Measurements from ENCODE around the gene SMYD3. TPM values are rescaled to one million over a fixed set of nuclear protein-coding genes. Genes with fewer than 3 reads are reported as not detected.

The SMYD3 gene
- total and polyA plus RNA-seq, 9 donors = 8.0 to 13.9 (median 9.6) TPM

DNA sequence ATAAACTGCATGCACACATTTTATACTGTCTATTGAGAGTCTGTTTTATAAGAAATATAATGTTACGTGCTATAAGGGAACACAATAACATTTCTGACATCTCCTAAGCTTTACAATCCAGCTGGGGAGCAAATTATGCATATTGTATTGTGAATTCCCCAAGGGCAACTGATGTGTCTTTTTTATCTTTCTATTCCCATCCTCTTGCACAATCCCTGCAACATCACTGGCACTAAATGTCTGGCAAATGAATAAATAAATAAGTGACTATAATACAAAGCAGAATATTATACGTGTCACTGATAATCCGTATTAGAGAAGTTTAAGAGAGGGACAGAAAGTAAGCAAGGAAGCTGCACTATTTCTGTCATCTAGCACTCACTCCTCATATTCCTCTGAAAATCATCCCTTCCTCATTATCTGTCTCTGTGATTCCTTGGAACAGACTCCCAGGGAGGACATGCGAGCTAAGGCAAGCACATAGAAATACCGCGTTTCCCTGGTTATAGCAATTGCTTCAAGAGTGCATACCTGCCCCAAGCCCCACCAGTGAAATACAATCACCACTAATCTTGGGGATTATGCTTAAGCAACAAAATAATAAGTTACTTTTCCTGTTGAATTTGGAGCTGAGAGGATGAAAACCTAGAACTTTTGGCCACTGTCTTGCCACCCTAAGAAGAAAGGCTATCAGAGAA, 205.4 kb downstream of the SMYD3 start:
- H3K9me3 ChIP-seq (replicated peaks; ENCODE audit: control insufficient read depth, low read depth, low read length) = no peaks in the 10 kb centered on the region
- H3K4me3 ChIP-seq (ENCODE audit: low read length) = no peak overlapping the region
- H3K27me3 ChIP-seq (ENCODE audit: control insufficient read depth, insufficient read depth, low read length) = no peaks in the 10 kb centered on the region
- no peak for DNase-seq
- WGBS (ENCODE audit: insufficient coverage) = no CpG with 5 or more reads among the region's 6 CpGs
- H3K36me3 ChIP-seq (ENCODE audit: control insufficient read depth, insufficient read depth, low read length) = no peaks in the 10 kb centered on the region
- H3K4me1 ChIP-seq (ENCODE audit: control insufficient read depth, insufficient read depth, low read length) = no peaks in the 10 kb centered on the region
- H3K27ac ChIP-seq (ENCODE audit: low read length) = no peak overlapping the region

DNA sequence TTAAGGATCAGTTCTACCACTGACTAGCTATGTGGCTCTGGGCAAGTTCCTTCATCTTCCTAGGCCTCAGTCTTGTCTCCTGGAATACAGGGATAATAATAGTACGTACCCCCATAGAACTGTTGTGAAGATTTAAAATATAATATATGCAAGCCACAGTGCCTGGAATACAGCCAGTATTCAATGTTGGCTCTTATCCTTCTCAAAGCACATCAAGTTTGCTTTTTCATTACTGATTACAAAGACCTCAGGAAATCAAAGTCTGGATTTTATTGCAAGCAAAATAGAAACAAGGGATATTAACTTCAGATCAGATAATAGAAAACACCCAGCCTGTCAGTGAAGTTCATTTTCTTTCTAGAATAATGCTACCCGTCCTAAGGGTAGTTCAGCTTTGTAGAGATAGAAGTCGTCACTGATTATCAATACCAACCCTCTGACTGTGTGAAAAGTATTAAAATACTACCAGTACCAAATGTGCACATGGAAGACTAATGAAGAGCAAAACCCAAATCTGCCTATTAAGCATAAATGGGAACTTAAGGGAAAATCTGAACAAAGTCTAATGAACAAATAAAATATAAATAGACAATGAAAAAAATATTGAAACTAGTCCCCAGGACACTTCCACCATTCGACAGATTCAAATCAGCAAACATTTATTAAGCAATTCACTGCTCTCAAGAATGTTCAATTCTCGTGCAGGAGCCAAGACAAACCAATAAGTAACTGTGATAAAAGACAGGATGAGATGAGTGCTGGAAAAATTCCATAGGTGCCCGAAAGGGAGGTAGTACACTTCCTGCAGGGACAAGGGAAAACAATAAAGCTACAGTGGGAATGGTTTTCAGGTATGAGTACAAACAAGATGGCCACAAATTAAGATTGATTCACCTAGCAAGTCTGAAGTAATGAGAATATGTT, 206.2 kb downstream of the SMYD3 start:
- 50% methylated on average over 1 of the region's 6 CpGs for WGBS (ENCODE audit: insufficient coverage)
- H3K36me3 ChIP-seq (ENCODE audit: control insufficient read depth, insufficient read depth, low read length) = no peaks in the 10 kb centered on the region
- H3K27me3 ChIP-seq (ENCODE audit: control insufficient read depth, insufficient read depth, low read length) = no peaks in the 10 kb centered on the region
- DNase-seq = no peak
- no peaks in the 10 kb centered on the region for H3K4me1 ChIP-seq (ENCODE audit: control insufficient read depth, insufficient read depth, low read length)
- H3K9me3 ChIP-seq (replicated peaks; ENCODE audit: control insufficient read depth, low read depth, low read length) = no peaks in the 10 kb centered on the region
- no peak overlapping the region for H3K4me3 ChIP-seq (ENCODE audit: low read length)
- no peak overlapping the region for H3K27ac ChIP-seq (ENCODE audit: low read length)

DNA sequence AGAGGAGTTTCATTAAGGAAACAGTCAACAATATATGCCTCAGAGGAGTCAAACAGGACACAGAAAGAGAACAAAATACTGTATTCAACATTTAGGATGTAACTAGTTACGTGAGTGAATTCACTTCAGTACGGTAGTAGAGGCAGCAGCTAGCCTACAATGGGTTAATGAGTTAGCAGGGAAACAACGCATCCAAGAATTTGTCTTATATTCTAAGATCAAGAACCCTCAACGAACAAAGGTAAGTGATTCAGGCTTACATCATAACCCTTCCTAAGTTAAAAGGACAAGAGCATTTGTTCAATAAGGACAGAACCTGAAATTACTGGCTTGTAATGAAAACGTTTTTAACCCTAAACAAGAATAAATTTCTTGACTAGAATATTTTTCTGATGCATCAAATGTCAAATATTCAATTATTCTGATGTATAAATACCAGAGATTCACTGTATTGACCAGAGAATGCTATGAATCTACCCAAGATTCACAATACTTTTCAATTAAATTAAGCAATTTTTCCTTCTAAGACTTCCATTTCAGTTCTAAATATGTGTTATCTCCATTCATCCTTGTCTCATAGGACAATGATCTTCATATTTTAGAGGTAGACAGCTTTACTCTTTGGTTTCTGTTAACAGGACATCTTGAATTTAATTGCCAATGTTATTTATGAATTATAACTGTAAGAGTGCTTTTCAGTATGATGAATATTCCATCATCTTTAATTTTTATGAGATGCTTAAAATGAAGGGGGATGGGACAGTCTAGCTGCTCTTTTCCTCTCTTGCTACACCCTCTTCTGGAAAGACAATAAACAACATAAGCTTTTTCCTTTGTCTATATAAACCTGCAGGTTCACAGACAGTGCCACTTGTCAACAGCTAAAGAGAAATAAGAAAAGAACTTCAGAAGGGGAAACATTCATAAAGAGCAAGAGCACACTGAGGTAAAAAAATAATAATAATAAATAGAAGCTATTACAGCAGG, 209.5 kb downstream of the SMYD3 start:
- WGBS (ENCODE audit: insufficient coverage) = no CpG with 5 or more reads among the region's 5 CpGs
- H3K27ac ChIP-seq (ENCODE audit: low read length) = no peak overlapping the region
- no peaks in the 10 kb centered on the region for H3K4me1 ChIP-seq (ENCODE audit: control insufficient read depth, insufficient read depth, low read length)
- no peaks in the 10 kb centered on the region for H3K27me3 ChIP-seq (ENCODE audit: control insufficient read depth, insufficient read depth, low read length)
- DNase-seq = no peak
- H3K9me3 ChIP-seq (replicated peaks; ENCODE audit: control insufficient read depth, low read depth, low read length) = no peaks in the 10 kb centered on the region
- H3K36me3 ChIP-seq (ENCODE audit: control insufficient read depth, insufficient read depth, low read length) = no peaks in the 10 kb centered on the region
- no peak overlapping the region for H3K4me3 ChIP-seq (ENCODE audit: low read length)

DNA sequence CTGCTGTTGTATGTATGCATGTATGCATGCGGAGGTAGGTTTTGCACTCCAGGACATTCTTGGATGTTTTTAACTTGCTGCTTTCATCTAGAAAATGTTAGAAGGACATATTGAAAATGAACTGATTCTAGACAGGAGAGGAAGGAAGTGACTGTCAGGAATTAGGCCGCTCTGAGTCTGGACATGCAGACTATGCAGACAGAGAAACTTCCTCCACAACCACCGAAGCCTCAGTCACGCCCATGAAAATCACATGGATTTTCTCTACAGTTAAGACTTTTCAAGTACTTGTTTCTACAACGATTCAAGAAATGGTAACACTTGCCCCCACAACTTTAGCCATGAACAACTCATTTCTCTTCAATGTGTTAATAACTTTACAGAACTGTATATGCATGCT, 211.1 kb downstream of the SMYD3 start:
- no peak overlapping the region for H3K27ac ChIP-seq (ENCODE audit: low read length)
- peak; percentile 35 for DNase-seq
- H3K4me1 ChIP-seq (ENCODE audit: control insufficient read depth, insufficient read depth, low read length) = no peaks in the 10 kb centered on the region
- H3K4me3 ChIP-seq (ENCODE audit: low read length) = no peak overlapping the region
- 53% methylated on average over 3 of the region's 5 CpGs for WGBS (ENCODE audit: insufficient coverage)
- H3K27me3 ChIP-seq (ENCODE audit: control insufficient read depth, insufficient read depth, low read length) = no peaks in the 10 kb centered on the region
- H3K36me3 ChIP-seq (ENCODE audit: control insufficient read depth, insufficient read depth, low read length) = no peaks in the 10 kb centered on the region
- H3K9me3 ChIP-seq (replicated peaks; ENCODE audit: control insufficient read depth, low read depth, low read length) = no peaks in the 10 kb centered on the region

DNA sequence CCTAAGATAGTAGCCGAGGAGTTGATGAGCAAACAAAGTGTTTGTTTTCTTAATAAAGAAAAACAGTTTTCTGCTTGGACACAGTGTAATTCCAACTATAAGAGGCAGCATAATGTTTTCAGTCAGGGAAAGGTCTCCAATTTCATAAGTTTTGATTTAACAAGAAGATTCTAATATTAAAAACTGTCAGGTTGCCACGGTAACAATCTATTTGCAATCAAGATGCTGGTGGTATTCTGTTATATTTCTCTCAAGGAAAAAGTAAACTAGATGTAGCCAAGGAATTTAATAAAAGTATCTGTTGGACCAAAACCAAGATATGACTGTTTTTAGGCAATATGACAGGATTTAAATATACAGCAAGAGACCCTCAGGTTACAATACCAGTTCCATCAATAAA, 211.7 kb downstream of the SMYD3 start:
- H3K27ac ChIP-seq (ENCODE audit: low read length) = no peak overlapping the region
- WGBS (ENCODE audit: insufficient coverage) = no CpG with 5 or more reads among the region's 2 CpGs
- H3K4me3 ChIP-seq (ENCODE audit: low read length) = no peak overlapping the region
- peak; percentile 16 for DNase-seq
- no peaks in the 10 kb centered on the region for H3K36me3 ChIP-seq (ENCODE audit: control insufficient read depth, insufficient read depth, low read length)
- H3K27me3 ChIP-seq (ENCODE audit: control insufficient read depth, insufficient read depth, low read length) = no peaks in the 10 kb centered on the region
- no peaks in the 10 kb centered on the region for H3K4me1 ChIP-seq (ENCODE audit: control insufficient read depth, insufficient read depth, low read length)
- no peaks in the 10 kb centered on the region for H3K9me3 ChIP-seq (replicated peaks; ENCODE audit: control insufficient read depth, low read depth, low read length)

DNA sequence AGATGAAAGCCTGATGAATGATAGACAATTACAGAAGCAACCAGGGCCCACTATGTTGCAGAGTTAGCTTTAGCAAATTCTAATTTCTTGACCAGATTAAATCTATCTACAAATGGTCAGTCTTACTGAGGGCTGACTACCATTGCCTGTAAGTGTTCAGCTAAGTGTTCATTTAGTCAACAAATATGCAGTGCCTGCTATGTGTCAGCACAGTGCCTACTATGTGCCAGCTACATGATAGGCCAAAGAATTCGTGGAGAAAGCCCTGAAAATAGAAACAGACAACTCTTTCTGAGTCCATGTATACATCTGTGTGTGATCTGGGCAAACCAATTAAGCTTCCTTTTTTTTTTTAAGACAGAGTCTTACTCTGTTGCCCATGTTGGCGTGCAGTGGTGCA, 212.8 kb downstream of the SMYD3 start:
- Histone ChIP-seq H3K4me3 (ENCODE audit: low read length) (no peak overlapping the region), H3K36me3 (ENCODE audit: control insufficient read depth, insufficient read depth, low read length) (no peaks in the 10 kb centered on the region), H3K27me3 (ENCODE audit: control insufficient read depth, insufficient read depth, low read length) (no peaks in the 10 kb centered on the region), H3K9me3 (replicated peaks; ENCODE audit: control insufficient read depth, low read depth, low read length) (no peaks in the 10 kb centered on the region), H3K27ac (ENCODE audit: low read length) (no peak overlapping the region), H3K4me1 (ENCODE audit: control insufficient read depth, insufficient read depth, low read length) (no peaks in the 10 kb centered on the region)
- no peak for DNase-seq
- WGBS (ENCODE audit: insufficient coverage) = 75% methylated on average over 2 of the region's 2 CpGs

DNA sequence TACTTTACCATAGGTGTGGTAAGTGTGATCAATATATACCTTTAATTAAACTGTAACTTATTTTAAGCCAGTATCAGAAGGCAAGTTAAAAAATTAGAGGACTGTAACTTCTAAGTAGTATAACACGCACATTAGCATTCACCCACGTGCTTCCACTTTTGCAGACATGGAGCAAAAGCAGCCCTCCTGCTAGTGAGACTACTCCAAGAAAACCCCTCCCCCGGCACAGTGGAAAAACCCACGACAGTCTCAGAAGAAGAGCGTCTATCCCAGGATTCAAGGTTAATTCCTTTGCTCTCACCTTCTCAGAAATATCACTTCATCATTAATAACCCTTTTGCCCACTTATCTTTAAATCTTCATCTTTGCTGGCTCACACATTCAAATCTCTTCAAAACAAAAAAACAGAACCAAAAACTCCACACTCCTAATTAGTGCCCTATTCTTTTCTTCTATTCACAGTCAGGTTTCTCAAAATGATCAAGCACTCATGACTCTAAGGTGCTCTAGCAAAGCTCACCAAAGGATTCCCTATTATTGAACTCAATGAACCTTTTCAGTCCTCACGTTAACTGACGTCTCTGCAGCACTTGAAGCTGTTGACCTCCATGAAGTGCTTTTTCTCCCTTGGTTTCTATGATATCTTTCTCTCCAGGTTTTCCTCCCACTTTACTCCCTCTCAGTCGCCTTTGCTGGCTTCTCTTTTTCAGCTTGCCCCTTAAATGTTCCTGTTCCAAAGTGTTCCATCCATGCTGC, 213.5 kb downstream of the SMYD3 start:
- H3K36me3 ChIP-seq (ENCODE audit: control insufficient read depth, insufficient read depth, low read length) = no peaks in the 10 kb centered on the region
- H3K27me3 ChIP-seq (ENCODE audit: control insufficient read depth, insufficient read depth, low read length) = no peaks in the 10 kb centered on the region
- 78% methylated on average over 7 of the region's 8 CpGs for WGBS (ENCODE audit: insufficient coverage)
- H3K9me3 ChIP-seq (replicated peaks; ENCODE audit: control insufficient read depth, low read depth, low read length) = no peaks in the 10 kb centered on the region
- H3K4me3 ChIP-seq (ENCODE audit: low read length) = no peak overlapping the region
- no peak overlapping the region for H3K27ac ChIP-seq (ENCODE audit: low read length)
- no peaks in the 10 kb centered on the region for H3K4me1 ChIP-seq (ENCODE audit: control insufficient read depth, insufficient read depth, low read length)
- no peak for DNase-seq

DNA sequence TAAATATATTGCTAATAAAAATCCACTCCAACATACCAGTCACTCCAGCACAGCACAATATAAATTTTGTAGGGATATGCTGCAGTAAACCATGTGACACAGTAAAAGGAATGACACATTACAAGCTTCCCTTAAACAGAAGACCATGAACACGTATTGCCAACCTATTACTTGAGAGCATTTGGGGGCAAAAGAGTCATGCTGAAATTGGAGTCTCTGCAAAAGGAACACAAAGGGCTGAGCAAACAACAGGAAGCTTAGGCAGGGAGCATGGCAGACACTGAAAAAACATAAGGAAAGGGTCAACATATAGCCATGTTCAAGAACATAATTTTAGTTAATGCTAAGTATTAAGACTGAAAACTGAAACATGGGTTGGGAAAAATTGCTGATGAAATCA, 214.5 kb downstream of the SMYD3 start:
- WGBS (ENCODE audit: insufficient coverage) = no CpG with 5 or more reads among the region's 1 CpG
- DNase-seq = no peak
- Histone ChIP-seq H3K4me1 (ENCODE audit: control insufficient read depth, insufficient read depth, low read length) (no peaks in the 10 kb centered on the region), H3K27me3 (ENCODE audit: control insufficient read depth, insufficient read depth, low read length) (no peaks in the 10 kb centered on the region), H3K9me3 (replicated peaks; ENCODE audit: control insufficient read depth, low read depth, low read length) (no peaks in the 10 kb centered on the region), H3K4me3 (ENCODE audit: low read length) (no peak overlapping the region), H3K36me3 (ENCODE audit: control insufficient read depth, insufficient read depth, low read length) (no peaks in the 10 kb centered on the region), H3K27ac (ENCODE audit: low read length) (no peak overlapping the region)

DNA sequence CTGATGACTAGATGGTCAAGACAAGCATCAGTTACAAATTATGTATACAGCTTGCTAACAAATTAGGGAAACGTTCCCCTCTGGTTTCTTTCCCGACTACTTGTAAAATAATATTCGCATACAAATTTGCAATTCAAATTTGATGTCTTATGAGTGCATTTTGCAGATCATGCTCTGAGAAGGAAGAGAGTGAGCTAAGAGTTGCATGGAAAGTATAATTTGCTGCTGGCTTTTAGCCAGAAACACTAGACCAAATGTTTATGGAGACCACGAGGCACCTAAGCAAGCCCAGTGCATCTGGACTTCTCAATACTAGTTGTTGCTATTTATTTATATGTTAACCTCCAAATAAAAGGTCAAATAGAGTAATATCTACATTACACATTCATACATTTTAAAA, 216.0 kb downstream of the SMYD3 start:
- Histone ChIP-seq H3K4me1 (ENCODE audit: control insufficient read depth, insufficient read depth, low read length) (no peaks in the 10 kb centered on the region), H3K36me3 (ENCODE audit: control insufficient read depth, insufficient read depth, low read length) (no peaks in the 10 kb centered on the region), H3K9me3 (replicated peaks; ENCODE audit: control insufficient read depth, low read depth, low read length) (no peaks in the 10 kb centered on the region), H3K27ac (ENCODE audit: low read length) (no peak overlapping the region), H3K27me3 (ENCODE audit: control insufficient read depth, insufficient read depth, low read length) (no peaks in the 10 kb centered on the region), H3K4me3 (ENCODE audit: low read length) (no peak overlapping the region)
- DNase-seq = peak; percentile 21
- WGBS (ENCODE audit: insufficient coverage) = no CpG with 5 or more reads among the region's 4 CpGs
